Measurements from ENCODE around the gene CCDC12. TPM values are rescaled to one million over a fixed set of nuclear protein-coding genes. Genes with fewer than 3 reads are reported as not detected.

Gene CCDC12
- total and polyA plus RNA-seq, 2 of the 13 experiments (the other 11 are each of a cell fraction or from before 2014, with no cell fraction given): 30.1 to 49.5 TPM

- peak; percentile 51; the same call in 1 of the 2 replicates for TF ChIP-seq TP53 (CRISPR knock-in tag; conservative IDR thresholded peaks at IDR 0.05)
- no peak for TF ChIP-seq ZC3H13 (CRISPR knock-in tag; IDR thresholded peaks at IDR 0.05)
- no peak for TF ChIP-seq ZNF883 (CRISPR knock-in tag; IDR thresholded peaks at IDR 0.05; ENCODE audit: not compliant biosample characterization)
- peak in 1 of 2 experiments; percentile 80; a peak in 2 of 4 replicates for TF ChIP-seq EP300 (IDR thresholded peaks at IDR 0.05; ENCODE audit: low read depth in 2 of 2, low read length in 2 of 2)
- TF ChIP-seq EP300 (CRISPR knock-in tag; IDR thresholded peaks at IDR 0.05; ENCODE audit: borderline replicate concordance): peak; percentile 74; the same call in 1 of the 2 replicates
- no peak for TF ChIP-seq ZNF496 (CRISPR knock-in tag; IDR thresholded peaks at IDR 0.05; ENCODE audit: insufficient replicate concordance)
- TF ChIP-seq ARHGAP35 (CRISPR knock-in tag; IDR thresholded peaks at IDR 0.05; ENCODE audit: borderline replicate concordance): no peak
- TF ChIP-seq ZBTB42 (CRISPR knock-in tag; IDR thresholded peaks at IDR 0.05): no peak
- TF ChIP-seq TARDBP (CRISPR knock-in tag; IDR thresholded peaks at IDR 0.05): peak; percentile 92; the same call in 1 of the 2 replicates
- TF ChIP-seq ZNF431 (CRISPR knock-in tag; IDR thresholded peaks at IDR 0.05; ENCODE audit: borderline replicate concordance, low read depth): no peak
- TF ChIP-seq SIN3A (IDR thresholded peaks at IDR 0.05; ENCODE audit: borderline replicate concordance, low read depth, low read length): peak; percentile 43; the same call in 1 of the 2 replicates
- no peak for TF ChIP-seq ZNF280B (CRISPR knock-in tag; IDR thresholded peaks at IDR 0.05; ENCODE audit: borderline replicate concordance)
- TF ChIP-seq RCOR2 (CRISPR knock-in tag; IDR thresholded peaks at IDR 0.05): peak; percentile 88
- TF ChIP-seq MAFF (IDR thresholded peaks at IDR 0.05; ENCODE audit: low read depth, low read length): no peak
- TF ChIP-seq NAIF1 (CRISPR knock-in tag; IDR thresholded peaks at IDR 0.05; ENCODE audit: borderline replicate concordance): no peak
- peak; percentile 66; the same call in 1 of the 2 replicates for TF ChIP-seq MEIS1 (CRISPR knock-in tag; IDR thresholded peaks at IDR 0.05; ENCODE audit: borderline replicate concordance)
- no peak for TF ChIP-seq ZNF777 (CRISPR knock-in tag; IDR thresholded peaks at IDR 0.05)
- TF ChIP-seq, protein P1, sequence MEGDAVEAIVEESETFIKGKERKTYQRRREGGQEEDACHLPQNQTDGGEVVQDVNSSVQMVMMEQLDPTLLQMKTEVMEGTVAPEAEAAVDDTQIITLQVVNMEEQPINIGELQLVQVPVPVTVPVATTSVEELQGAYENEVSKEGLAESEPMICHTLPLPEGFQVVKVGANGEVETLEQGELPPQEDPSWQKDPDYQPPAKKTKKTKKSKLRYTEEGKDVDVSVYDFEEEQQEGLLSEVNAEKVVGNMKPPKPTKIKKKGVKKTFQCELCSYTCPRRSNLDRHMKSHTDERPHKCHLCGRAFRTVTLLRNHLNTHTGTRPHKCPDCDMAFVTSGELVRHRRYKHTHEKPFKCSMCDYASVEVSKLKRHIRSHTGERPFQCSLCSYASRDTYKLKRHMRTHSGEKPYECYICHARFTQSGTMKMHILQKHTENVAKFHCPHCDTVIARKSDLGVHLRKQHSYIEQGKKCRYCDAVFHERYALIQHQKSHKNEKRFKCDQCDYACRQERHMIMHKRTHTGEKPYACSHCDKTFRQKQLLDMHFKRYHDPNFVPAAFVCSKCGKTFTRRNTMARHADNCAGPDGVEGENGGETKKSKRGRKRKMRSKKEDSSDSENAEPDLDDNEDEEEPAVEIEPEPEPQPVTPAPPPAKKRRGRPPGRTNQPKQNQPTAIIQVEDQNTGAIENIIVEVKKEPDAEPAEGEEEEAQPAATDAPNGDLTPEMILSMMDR (CRISPR knock-in tag; IDR thresholded peaks at IDR 0.05): peak; percentile 22
- TF ChIP-seq, protein P2, sequence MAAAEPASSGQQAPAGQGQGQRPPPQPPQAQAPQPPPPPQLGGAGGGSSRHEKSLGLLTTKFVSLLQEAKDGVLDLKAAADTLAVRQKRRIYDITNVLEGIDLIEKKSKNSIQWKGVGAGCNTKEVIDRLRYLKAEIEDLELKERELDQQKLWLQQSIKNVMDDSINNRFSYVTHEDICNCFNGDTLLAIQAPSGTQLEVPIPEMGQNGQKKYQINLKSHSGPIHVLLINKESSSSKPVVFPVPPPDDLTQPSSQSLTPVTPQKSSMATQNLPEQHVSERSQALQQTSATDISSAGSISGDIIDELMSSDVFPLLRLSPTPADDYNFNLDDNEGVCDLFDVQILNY (CRISPR knock-in tag; conservative IDR thresholded peaks at IDR 0.05): no peak
- no peak for TF ChIP-seq ZNF335 (CRISPR knock-in tag; IDR thresholded peaks at IDR 0.05)
- no peak for TF ChIP-seq TERF1 (CRISPR knock-in tag; IDR thresholded peaks at IDR 0.05)
- no peak for TF ChIP-seq RFXANK (CRISPR knock-in tag; IDR thresholded peaks at IDR 0.05)
- TF ChIP-seq, protein P3, sequence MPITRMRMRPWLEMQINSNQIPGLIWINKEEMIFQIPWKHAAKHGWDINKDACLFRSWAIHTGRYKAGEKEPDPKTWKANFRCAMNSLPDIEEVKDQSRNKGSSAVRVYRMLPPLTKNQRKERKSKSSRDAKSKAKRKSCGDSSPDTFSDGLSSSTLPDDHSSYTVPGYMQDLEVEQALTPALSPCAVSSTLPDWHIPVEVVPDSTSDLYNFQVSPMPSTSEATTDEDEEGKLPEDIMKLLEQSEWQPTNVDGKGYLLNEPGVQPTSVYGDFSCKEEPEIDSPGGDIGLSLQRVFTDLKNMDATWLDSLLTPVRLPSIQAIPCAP (CRISPR knock-in tag; IDR thresholded peaks at IDR 0.05; ENCODE audit: low read depth): no peak
These were observed 6.0 kb downstream of the CCDC12 start (continued) for GRCh38 chr3:46970391-46971091.
